PC-3 (cell line): ENCODE data around the gene SH2D3C. TPM values are rescaled to one million over a fixed set of nuclear protein-coding genes. Genes with fewer than 3 reads are reported as not detected.

Experiments used
- ATAC-seq: fragments of 200-7000 bp; cut with Tn5 transposase; 2 replicates; pipeline ENCODE4 v1.9.1; 2020; ENCODE audit warnings: mild to moderate bottlenecking, moderate library complexity
- BruUV-seq: library from RNA; stranded (reverse); fragments of 400-500 nt; replicated peaks from 2 replicates; lab custom pipeline; 2021; lab: Mats Ljungman, UMichigan
- CTCF ChIA-PET: fragments of 300-600 bp; sonication (Branson Sonifier 250); formaldehyde crosslinking; loops from one replicate; lab custom pipeline; 2022; ENCODE audit warnings: antibody characterized with exemption; lab: Charles Lee
- POLR2A ChIA-PET: fragments of 300-600 bp; sonication (Branson Sonifier 250); formaldehyde crosslinking; loops from one replicate; lab custom pipeline; 2022; ENCODE audit warnings: antibody characterized with exemption; ENCODE audit not compliant: unreplicated experiment; lab: Charles Lee
- DNase-seq: peaks from one replicate; pipeline ENCODE4 v3.0.0-alpha.2; 2015
- H2AFZ ChIP-seq: fragments of 300-600 bp; sonication (generic); 2 replicates; pipeline ENCODE4 v1.6.0; 2016; ENCODE audit warnings: antibody characterized with exemption, low read length
- H3F3A ChIP-seq: fragments of 300-600 bp; sonication (generic); one replicate; pipeline ENCODE4 v1.6.0; 2017; ENCODE audit warnings: antibody characterized with exemption, low read length, control low read depth, mild to moderate bottlenecking; ENCODE audit not compliant: unreplicated experiment
- H3K27ac ChIP-seq: fragments of 300-600 bp; sonication (generic); 2 replicates; pipeline ENCODE4 v1.5.1; 2016; ENCODE audit warnings: mild to moderate bottlenecking, low read length
- H3K27me3 ChIP-seq: fragments of 300-600 bp; sonication (generic); 2 replicates; pipeline ENCODE4 v1.6.1; 2016; ENCODE audit warnings: low read length, mixed read lengths
- H3K36me3 ChIP-seq: fragments of 300-600 bp; sonication (generic); 2 replicates; pipeline ENCODE4 v1.6.1; 2016; ENCODE audit warnings: low read depth, mixed run types, low read length, mixed read lengths
- H3K4me1 ChIP-seq: fragments of 300-600 bp; sonication (generic); 2 replicates; pipeline ENCODE4 v1.5.1; 2016; ENCODE audit warnings: low read length; ENCODE audit not compliant: insufficient read depth
- H3K4me2 ChIP-seq: fragments of 300-600 bp; sonication (generic); 2 replicates; pipeline ENCODE4 v1.6.0; 2016; ENCODE audit warnings: low read length
- H3K4me3 ChIP-seq: fragments of 300-600 bp; sonication (generic); 2 replicates; pipeline ENCODE4 v1.5.1; 2016; ENCODE audit warnings: mild to moderate bottlenecking, low read length, mixed read lengths
- H3K79me2 ChIP-seq: fragments of 300-600 bp; sonication (generic); 2 replicates; pipeline ENCODE4 v1.6.1; 2017; ENCODE audit warnings: low read length, mixed read lengths
- H3K9ac ChIP-seq: fragments of 300-600 bp; sonication (generic); 2 replicates; pipeline ENCODE4 v1.6.0; 2016; ENCODE audit warnings: mild to moderate bottlenecking, low read length
- H3K9me2 ChIP-seq: fragments of 300-600 bp; sonication (generic); replicated peaks from 2 replicates; pipeline ENCODE4 v1.6.1; 2016; ENCODE audit warnings: mixed run types, low read length, mixed read lengths
- H3K9me3 ChIP-seq: fragments of 300-600 bp; sonication (generic); 2 replicates; pipeline ENCODE4 v1.6.1; 2016; ENCODE audit warnings: low read length, mixed read lengths
- H4K20me1 ChIP-seq: fragments of 300-600 bp; sonication (generic); 2 replicates; pipeline ENCODE4 v1.6.1; 2016; ENCODE audit warnings: low read length, mixed read lengths
- CTCF ChIP-seq: fragments of 300-600 bp; sonication (generic); conservative IDR thresholded peaks from 2 replicates; pipeline ENCODE4 v1.5.1; 2017; ENCODE audit warnings: antibody characterized with exemption, low read depth, mild to moderate bottlenecking, low read length
- EZH2 ChIP-seq: fragments of 300-600 bp; sonication (generic); IDR thresholded peaks from one replicate; pipeline ENCODE4 v1.6.1; 2017; ENCODE audit warnings: antibody characterized with exemption, mild to moderate bottlenecking, low read length; ENCODE audit not compliant: unreplicated experiment
- EZH2phosphoT487 ChIP-seq: fragments of 300-600 bp; sonication (generic); IDR thresholded peaks from 2 replicates; pipeline ENCODE4 v1.6.1; 2018; ENCODE audit warnings: mild to moderate bottlenecking, antibody characterized with exemption, low read length, borderline replicate concordance
- intact Hi-C: fragments of 100-400 bp; cut with micrococcal nuclease; formaldehyde crosslinking; loops from 2 replicates; pipeline ENCODE4 v1.9.0; 2023
- total RNA-seq: library from RNA; depleted of rRNA; stranded (reverse); fragments of >200 nt; gene quantifications from 2 replicates; pipeline ENCODE4 v1.2.3, GENCODE V29; 2014

Gene SH2D3C
- total RNA-seq, 1 experiment from 2014 or later: 0.26 TPM

GRCh38 chr9:127715470-127716337 lies 62.8 kb downstream of the SH2D3C start, which contains the start of the genes PTRH1 and TTC16:
Gene PTRH1 (minus strand): TSS chr9:127715663. CDS start chr9:127715639, 24 bp downstream.
Gene TTC16 (plus strand): TSS chr9:127716079. CDS start chr9:127716146, 67 bp downstream.
- ATAC-seq: peak; percentile 92
- Histone ChIP-seq H3K27ac (peak within 1 kb of the TSS; percentile 21; the same call in 1 of the 2 replicates), H3K9me2 (no peaks in the 10 kb centered on the region), H3K4me2 (peak within 1 kb of the TSS; percentile 98), H3K79me2 (peaks cover 16% of the 10 kb centered on the region), H3K36me3 (no peaks in the 10 kb centered on the region), H3K27me3 (no peaks in the 10 kb centered on the region), H3F3A (no peaks in the 10 kb centered on the region), H3K9ac (peak within 1 kb of the TSS; percentile 83), H3K9me3 (no peaks in the 10 kb centered on the region), H3K4me1 (peaks cover 5% of the 10 kb centered on the region; the same call in 1 of the 2 replicates), H3K4me3 (peak within 1 kb of the TSS; percentile 97), H4K20me1 (no peaks in the 10 kb centered on the region), H2AFZ (peak within 1 kb of the TSS; percentile 86)
- BruUV-seq: TSS peak; percentile 72
- ChIA-PET POLR2A (no interaction called here), CTCF (interaction anchor here (1.0 kb wide), 1 partner anchor 19 kb away, joined by 7 read pairs; the partner anchor contains the start of gene TOR2A)
- TF ChIP-seq CTCF (no peak), EZH2phosphoT487 (no peak), EZH2 (no peak)
- intact Hi-C loops: no loop called here
- DNase-seq: peak; percentile 94

- ATAC-seq (peak; percentile 52), DNase-seq (no peak)
- peak overlapping the region; percentile 83 for H3K9ac ChIP-seq
- H3K27me3 ChIP-seq: no peaks in the 10 kb centered on the region
- BruUV-seq: no TSS peak
- H3K27ac ChIP-seq: peak overlapping the region; percentile 21; the same call in 1 of the 2 replicates
- peaks cover 16% of the 10 kb centered on the region for H3K79me2 ChIP-seq
- ChIA-PET CTCF (interaction anchor here (1.0 to 1.1 kb wide), 2 partner anchors 20 kb away, joined by 3 to 7 read pairs; partner anchors contain the start of gene TOR2A), POLR2A (no interaction called here)
- H3F3A ChIP-seq: no peaks in the 10 kb centered on the region
- intact Hi-C loops: no loop called here
- no peaks in the 10 kb centered on the region for H3K9me2 ChIP-seq
- peak overlapping the region; percentile 98 for H3K4me2 ChIP-seq
- peak overlapping the region; percentile 86 for H2AFZ ChIP-seq
- no peaks in the 10 kb centered on the region for H4K20me1 ChIP-seq
- H3K36me3 ChIP-seq: no peaks in the 10 kb centered on the region
- no peaks in the 10 kb centered on the region for H3K9me3 ChIP-seq
- TF ChIP-seq CTCF (no peak), EZH2phosphoT487 (peak; percentile 64), EZH2 (no peak)
- peaks cover 5% of the 10 kb centered on the region; the same call in 1 of the 2 replicates for H3K4me1 ChIP-seq
- peak overlapping the region; percentile 97 for H3K4me3 ChIP-seq
Observed at GRCh38 chr9:127714951-127715469, 63.5 kb downstream of the SH2D3C start.
